Transverse colon (tissue), 4 donors: ENCODE results near the gene RPL26. TPM values are rescaled to one million over a fixed set of nuclear protein-coding genes. Genes with fewer than 3 reads are reported as not detected.

Experiments used
- DNase-seq: peaks from one replicate; pipeline ENCODE4 v3.0.0-alpha.2; 2019
- H3K27ac ChIP-seq, 4 donors: fragments of 200-600 bp; sonication (generic); 2 replicates each; pipeline ENCODE4 v1.5.1; 2016 to 2018; ENCODE audit warnings: inconsistent platforms in 4 of 4
- H3K27me3 ChIP-seq: fragments of 200-600 bp; sonication (generic); 2 replicates; pipeline ENCODE4 v1.5.1; 2017; ENCODE audit warnings: inconsistent platforms
- H3K36me3 ChIP-seq, 4 donors: fragments of 200-600 bp; sonication (generic); 2 replicates each; pipeline ENCODE4 v1.5.1; 2017 to 2019; ENCODE audit warnings: inconsistent platforms in 4 of 4
- H3K4me1 ChIP-seq, 4 donors: fragments of 200-600 bp; sonication (generic); 2 replicates each; pipeline ENCODE4 v1.5.1; 2017 to 2020; ENCODE audit warnings: inconsistent platforms in 4 of 4
- H3K4me3 ChIP-seq, 4 donors: fragments of 200-600 bp; sonication (generic); 1 replicate in 1 of 4; 2 replicates in 3 of 4; pipeline versions ENCODE4 v1.5.1 to v1.6.1; 2017 to 2019; ENCODE audit warnings: inconsistent platforms in 4 of 4
- H3K9me3 ChIP-seq, 2 donors: fragments of 200-600 bp; sonication (generic); 2 replicates each; pipeline ENCODE4 v1.5.1; 2017 to 2019; ENCODE audit warnings: inconsistent platforms in 2 of 2
- EP300 ChIP-seq: sonication (generic); formaldehyde crosslinking; IDR thresholded peaks from one replicate; pipeline ENCODE4 v1.6.1; 2017; ENCODE audit warnings: antibody characterized with exemption, low read depth
- POLR2A ChIP-seq: fragments of 450-650 bp; IDR thresholded peaks from one replicate; pipeline ENCODE4 v1.6.1; 2016; ENCODE audit warnings: antibody characterized with exemption, mild to moderate bottlenecking, moderate library complexity
- POLR2AphosphoS5 ChIP-seq, 3 donors: sonication (generic); formaldehyde crosslinking; IDR thresholded peaks; one replicate each; pipeline ENCODE4 v1.6.1; 2016; ENCODE audit warnings: antibody characterized with exemption in 3 of 3
- WGBS, 2 donors: methylation state at CpG; one replicate each; pipeline ENCODE4 v1.1.5; 2018; ENCODE audit warnings: low coverage in 1 of 2; 5-methylcytosine and 5-hydroxymethylcytosine counted together
- in situ Hi-C, 4 donors: fragments of 200-750 bp; cut with MboI; loops; one replicate each; pipeline versions ENCODE4 v1.15.0 to v1.15.1; 2017; ENCODE audit warnings: low sequenced_read_pairs in 3 of 4, low pct_ligation_motif_present in 1 of 4, low pct_unique_long_range_greater_than_20kb in 1 of 4
- intact Hi-C: fragments of 100-400 bp; cut with DNase I; formaldehyde crosslinking; loops from one replicate; pipeline ENCODE4 v1.15.1; 2023; ENCODE audit warnings: low total_unique reads
- total RNA-seq, 4 donors: library from RNA; depleted of rRNA; stranded (reverse); fragments of >200 nt; gene quantifications; one replicate each; pipeline ENCODE4 v1.1.0, GENCODE V29; 2016
- TF ChIP-seq, protein P1 (sequence below), 5 experiments: fragments of 200-600 bp in 3 of 5; fragments of 450-650 bp in 2 of 5; sonication (generic) in 3 of 5; IDR thresholded peaks; 1 replicate in 2 of 5; 2 replicates in 3 of 5; pipeline ENCODE4 v1.5.1; 2016 to 2017; ENCODE audit warnings: antibody characterized with exemption in 5 of 5, inconsistent platforms in 3 of 5, mild to moderate bottlenecking in 2 of 5, moderate library complexity in 1 of 5

The RPL26 gene
- 1,000 to 10,000 TPM in 3 of 4 donors, 100 to 1,000 TPM in 1; 714 to 2,921 (median 2,064) TPM for total RNA-seq

DNA sequence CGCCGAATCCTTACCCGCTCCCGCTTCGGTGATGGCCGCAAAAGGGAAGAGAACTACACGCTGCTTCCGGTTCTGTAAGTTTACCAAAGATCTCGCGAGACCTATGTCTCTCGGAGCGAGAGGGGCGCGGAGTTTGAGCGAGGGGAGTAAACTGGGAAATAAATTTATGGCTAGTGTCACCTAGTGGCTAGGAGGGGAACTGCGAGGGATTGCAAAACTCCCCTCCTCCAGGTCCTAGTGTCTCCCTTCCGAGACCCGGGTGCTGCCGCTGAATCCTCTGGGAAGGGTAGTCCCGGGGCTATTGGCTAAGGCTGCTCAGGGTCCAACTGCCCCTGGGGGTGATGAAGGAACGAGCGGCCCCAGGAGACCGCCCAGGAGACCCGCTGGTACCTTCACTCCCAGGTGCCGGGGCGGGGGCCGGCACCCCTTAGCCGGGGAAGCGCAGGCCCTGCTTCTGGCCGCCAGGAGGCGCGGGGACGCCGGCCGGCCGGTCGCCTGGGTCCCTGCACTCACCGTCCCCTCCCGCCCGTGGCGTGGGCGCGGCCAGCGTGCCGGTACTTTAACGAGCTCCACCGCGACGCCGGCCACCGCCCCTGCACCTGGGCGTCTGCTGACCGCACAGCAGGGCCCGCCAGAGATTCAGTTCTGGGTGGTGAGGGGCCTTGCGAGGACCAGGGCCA, at the start of gene RPL26:
Gene RPL26 (minus strand): TSS at position 51 of the 680 bp plus-strand sequence. CDS start 883 bp downstream, outside the sequence.
- Histone ChIP-seq H3K27ac (peak within 1 kb of the TSS; percentile 91 to 95 (median 93)), H3K36me3 (peaks cover 0 to 33% (median 6%) of the 10 kb centered on the region in 4 donors), H3K9me3 (no peaks in the 10 kb centered on the region), H3K4me1 (peaks cover 16 to 42% (median 34%) of the 10 kb centered on the region in 4 donors), H3K27me3 (no peaks in the 10 kb centered on the region), H3K4me3 (peak within 1 kb of the TSS; percentile 44 to 76 (median 71))
- TF ChIP-seq EP300 (no peak), POLR2A (peak; percentile 90), POLR2AphosphoS5 (IDR thresholded peaks at IDR 0.05) (peak; percentile 94 to 97 (median 95))
- TF ChIP-seq, protein P1, sequence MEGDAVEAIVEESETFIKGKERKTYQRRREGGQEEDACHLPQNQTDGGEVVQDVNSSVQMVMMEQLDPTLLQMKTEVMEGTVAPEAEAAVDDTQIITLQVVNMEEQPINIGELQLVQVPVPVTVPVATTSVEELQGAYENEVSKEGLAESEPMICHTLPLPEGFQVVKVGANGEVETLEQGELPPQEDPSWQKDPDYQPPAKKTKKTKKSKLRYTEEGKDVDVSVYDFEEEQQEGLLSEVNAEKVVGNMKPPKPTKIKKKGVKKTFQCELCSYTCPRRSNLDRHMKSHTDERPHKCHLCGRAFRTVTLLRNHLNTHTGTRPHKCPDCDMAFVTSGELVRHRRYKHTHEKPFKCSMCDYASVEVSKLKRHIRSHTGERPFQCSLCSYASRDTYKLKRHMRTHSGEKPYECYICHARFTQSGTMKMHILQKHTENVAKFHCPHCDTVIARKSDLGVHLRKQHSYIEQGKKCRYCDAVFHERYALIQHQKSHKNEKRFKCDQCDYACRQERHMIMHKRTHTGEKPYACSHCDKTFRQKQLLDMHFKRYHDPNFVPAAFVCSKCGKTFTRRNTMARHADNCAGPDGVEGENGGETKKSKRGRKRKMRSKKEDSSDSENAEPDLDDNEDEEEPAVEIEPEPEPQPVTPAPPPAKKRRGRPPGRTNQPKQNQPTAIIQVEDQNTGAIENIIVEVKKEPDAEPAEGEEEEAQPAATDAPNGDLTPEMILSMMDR (IDR thresholded peaks at IDR 0.05) = peak; percentile 98 to 100 (median 99)
- in situ Hi-C loops = no loop called here
- WGBS, 2 donors = 1% methylated on average over 47 of the region's 55 CpGs; no CpG with 5 or more reads in 1 of the 2 donors
- DNase-seq = peak; percentile 98
- intact Hi-C loops = no loop called here

DNA sequence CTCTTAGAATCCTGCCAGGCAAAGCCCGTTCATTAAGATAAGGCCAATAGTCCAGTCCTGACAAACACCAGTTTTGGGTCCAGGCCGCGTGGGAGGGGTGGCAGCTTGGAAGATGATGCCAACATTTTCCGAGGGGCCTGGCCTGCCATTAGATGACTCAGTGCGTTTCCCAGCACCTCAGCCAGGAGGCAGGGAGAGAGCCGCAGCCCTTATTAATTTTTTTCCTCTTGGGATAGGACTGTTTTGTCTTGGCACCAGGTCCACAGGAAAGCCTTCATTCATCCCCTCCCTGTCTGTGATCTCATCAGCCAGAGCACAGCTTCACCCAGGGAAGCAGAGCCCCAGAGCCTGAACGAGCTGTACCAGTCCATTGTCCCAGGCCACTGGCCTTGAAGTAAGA, 48.0 kb upstream of the RPL26 start:
- WGBS, 2 donors = 69% methylated on average over 7 of the region's 7 CpGs; no CpG with 5 or more reads in 1 of the 2 donors
- Histone ChIP-seq H3K36me3 (no peaks in the 10 kb centered on the region), H3K9me3 (no peaks in the 10 kb centered on the region), H3K4me1 (peaks cover 0 to 9% (median 0%) of the 10 kb centered on the region in 4 donors), H3K4me3 (no peak overlapping the region), H3K27me3 (no peaks in the 10 kb centered on the region), H3K27ac (no peak overlapping the region)
- in situ Hi-C loops (no loop called here), intact Hi-C loops (no loop called here)
- DNase-seq = no peak
- TF ChIP-seq EP300 (no peak), POLR2AphosphoS5 (IDR thresholded peaks at IDR 0.05) (no peak), POLR2A (no peak)
- TF ChIP-seq, protein P1 (IDR thresholded peaks at IDR 0.05) = no peak

DNA sequence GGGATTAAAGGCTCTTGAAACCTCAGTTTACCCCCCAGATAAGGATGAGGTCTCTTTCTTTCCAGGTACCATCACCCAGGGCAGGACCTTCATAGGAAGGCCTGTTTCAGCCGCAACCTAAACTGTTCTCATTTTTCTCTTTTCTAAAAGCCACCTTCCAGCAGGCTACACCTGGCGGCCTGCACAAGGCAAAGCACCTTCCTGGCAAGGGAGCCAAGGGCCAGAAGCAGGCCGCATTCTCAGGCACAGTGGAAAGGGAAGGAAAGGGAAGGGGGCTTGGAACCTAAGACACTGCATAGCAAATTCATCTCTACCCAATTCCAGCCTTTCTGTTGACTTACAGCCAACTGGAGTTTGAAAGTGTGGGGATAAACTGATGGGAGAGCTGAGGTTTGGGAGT, 43.8 kb upstream of the RPL26 start:
- H3K9me3 ChIP-seq = no peaks in the 10 kb centered on the region
- no peak overlapping the region for H3K4me3 ChIP-seq
- intact Hi-C loops (no loop called here), in situ Hi-C loops (no loop called here)
- peaks cover 0 to 5% (median 0%) of the 10 kb centered on the region in 4 donors for H3K4me1 ChIP-seq
- TF ChIP-seq POLR2AphosphoS5 (IDR thresholded peaks at IDR 0.05) = no peak
- no peak for TF ChIP-seq POLR2A
- TF ChIP-seq, protein P1 (IDR thresholded peaks at IDR 0.05) = no peak
- no peak for TF ChIP-seq EP300
- no peak for DNase-seq
- no peaks in the 10 kb centered on the region for H3K36me3 ChIP-seq
- H3K27ac ChIP-seq = peak overlapping the region in 1 of 4 donors; percentile 18
- H3K27me3 ChIP-seq = no peaks in the 10 kb centered on the region
- 93% methylated on average over 3 of the region's 3 CpGs; no CpG with 5 or more reads in 1 of the 2 donors for WGBS, 2 donors

DNA sequence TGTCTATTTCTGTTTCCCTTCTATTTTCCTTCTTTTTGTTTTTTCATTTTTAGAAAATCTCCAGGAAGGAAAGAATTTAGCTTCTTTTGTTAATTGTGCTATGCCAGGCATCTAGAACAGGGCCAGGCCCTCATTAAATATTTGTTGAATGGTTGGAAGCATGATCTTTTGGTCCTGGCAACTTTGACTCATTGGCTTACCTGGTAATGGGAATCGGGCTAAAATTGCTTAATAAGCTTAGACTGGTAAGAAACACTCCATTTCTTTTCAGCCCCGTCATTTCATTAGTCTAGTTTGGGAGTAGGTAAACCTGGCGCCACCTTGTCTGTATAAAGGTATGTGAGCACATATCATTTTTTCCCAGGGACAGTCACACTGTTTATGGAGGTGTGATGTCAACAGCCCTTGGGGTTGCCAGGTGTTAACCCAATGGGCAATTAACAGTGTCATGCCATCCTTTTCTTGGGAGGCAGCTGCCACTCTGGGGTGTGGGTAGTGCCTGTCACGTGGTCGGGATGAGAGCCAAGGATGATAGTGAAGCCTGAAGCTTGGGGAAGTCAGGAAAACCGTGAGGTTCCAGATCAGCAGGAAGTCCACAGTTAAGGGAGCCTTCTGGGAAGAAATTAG, 43.2 kb upstream of the RPL26 start:
- no peaks in the 10 kb centered on the region for H3K9me3 ChIP-seq
- in situ Hi-C loops (no loop called here), intact Hi-C loops (no loop called here)
- DNase-seq = peak; percentile 68
- H3K4me3 ChIP-seq = no peak overlapping the region
- H3K4me1 ChIP-seq = peaks cover 0 to 5% (median 0%) of the 10 kb centered on the region in 4 donors
- TF ChIP-seq EP300 = peak; percentile 51
- peak in 1 of 3 donors; percentile 32 for TF ChIP-seq POLR2AphosphoS5 (IDR thresholded peaks at IDR 0.05)
- TF ChIP-seq, protein P1 (IDR thresholded peaks at IDR 0.05) = no peak
- TF ChIP-seq POLR2A = no peak
- peak overlapping the region in 2 of 4 donors; percentile 13 to 43 for H3K27ac ChIP-seq
- 37 to 50% methylated on average over 3 to 6 of the region's 6 CpGs for WGBS, 2 donors
- H3K36me3 ChIP-seq = no peaks in the 10 kb centered on the region
- H3K27me3 ChIP-seq = no peaks in the 10 kb centered on the region
